Measurements from ENCODE around the gene RAD1. TPM values are rescaled to one million over a fixed set of nuclear protein-coding genes. Genes with fewer than 3 reads are reported as not detected.

The RAD1 gene
- total and polyA plus RNA-seq, 2 donors (not counting 1 experiment from before 2014, with no cell fraction given), result 46.9 to 123 TPM

- peak; percentile 8 to 39 for DNase-seq (ENCODE audit: low read depth in 2 of 2)
Observed at GRCh38 chr5:34905564-34905963, 9.7 kb downstream of the RAD1 start.

GRCh38 chr5:34903260-34903659, 12.0 kb downstream of the RAD1 start:
- no peaks in the 10 kb centered on the region for H3K79me2 ChIP-seq (ENCODE audit: control insufficient read depth, insufficient read depth, low read length)
- H3K9me3 ChIP-seq (ENCODE audit: control insufficient read depth, insufficient read depth, low read depth, low read length), result no peaks in the 10 kb centered on the region
- H4K20me1 ChIP-seq (ENCODE audit: control insufficient read depth, extremely low read depth, insufficient read depth, low read length), result no peaks in the 10 kb centered on the region
- no peak overlapping the region for H3K27ac ChIP-seq (ENCODE audit: insufficient read depth, low read length)
- H3K9ac ChIP-seq (ENCODE audit: insufficient read depth, low read length), result no peak overlapping the region
- H3K4me1 ChIP-seq (ENCODE audit: control insufficient read depth, extremely low read depth, insufficient read depth, low read length), result no peaks in the 10 kb centered on the region
- no peak overlapping the region for H3K4me3 ChIP-seq (replicated peaks in 1 of 4; ENCODE audit: control extremely low read depth in 1 of 4, insufficient read depth in 1 of 4, low read depth in 3 of 4, low read length in 4 of 4)
- no peaks in the 10 kb centered on the region for H3K36me3 ChIP-seq (ENCODE audit: control insufficient read depth, insufficient read depth, low read length)
- no peak for DNase-seq (ENCODE audit: low read depth in 2 of 2)
- H3K4me2 ChIP-seq (ENCODE audit: extremely low read depth, insufficient read depth, low read length), result no peak overlapping the region
- no peak overlapping the region for H2AFZ ChIP-seq (ENCODE audit: low read length)
- H3K27me3 ChIP-seq (ENCODE audit: control insufficient read depth, insufficient read depth, low read length), result no peaks in the 10 kb centered on the region
- TF ChIP-seq EZH2 (IDR thresholded peaks at IDR 0.05; ENCODE audit: low read length, missing control alignments) (no peak), CTCF (conservative IDR thresholded peaks at IDR 0.05 in 1 of 2, IDR thresholded peaks at IDR 0.05 in 1 of 2; ENCODE audit: low read depth in 1 of 2, low read length in 2 of 2) (no peak)

More at GRCh38 chr5:34905564-34905963, 9.7 kb downstream of the RAD1 start:
- peaks cover 2% of the 10 kb centered on the region for H3K36me3 ChIP-seq (ENCODE audit: control insufficient read depth, insufficient read depth, low read length)
- no peaks in the 10 kb centered on the region for H3K9me3 ChIP-seq (ENCODE audit: control insufficient read depth, insufficient read depth, low read depth, low read length)
- no peaks in the 10 kb centered on the region for H4K20me1 ChIP-seq (ENCODE audit: control insufficient read depth, extremely low read depth, insufficient read depth, low read length)
- no peak overlapping the region for H3K27ac ChIP-seq (ENCODE audit: insufficient read depth, low read length)
- TF ChIP-seq EZH2 (IDR thresholded peaks at IDR 0.05; ENCODE audit: low read length, missing control alignments) (no peak), CTCF (conservative IDR thresholded peaks at IDR 0.05 in 1 of 2, IDR thresholded peaks at IDR 0.05 in 1 of 2; ENCODE audit: low read depth in 1 of 2, low read length in 2 of 2) (peak; percentile 50 to 56)
- H3K4me3 ChIP-seq (replicated peaks in 1 of 4; ENCODE audit: control extremely low read depth in 1 of 4, insufficient read depth in 1 of 4, low read depth in 3 of 4, low read length in 4 of 4), result no peak overlapping the region
- H3K4me2 ChIP-seq (ENCODE audit: extremely low read depth, insufficient read depth, low read length), result no peak overlapping the region
- H3K27me3 ChIP-seq (ENCODE audit: control insufficient read depth, insufficient read depth, low read length), result no peaks in the 10 kb centered on the region
- no peaks in the 10 kb centered on the region for H3K79me2 ChIP-seq (ENCODE audit: control insufficient read depth, insufficient read depth, low read length)
- H2AFZ ChIP-seq (ENCODE audit: low read length), result no peak overlapping the region
- H3K9ac ChIP-seq (ENCODE audit: insufficient read depth, low read length), result no peak overlapping the region
- no peaks in the 10 kb centered on the region for H3K4me1 ChIP-seq (ENCODE audit: control insufficient read depth, extremely low read depth, insufficient read depth, low read length)

DNA sequence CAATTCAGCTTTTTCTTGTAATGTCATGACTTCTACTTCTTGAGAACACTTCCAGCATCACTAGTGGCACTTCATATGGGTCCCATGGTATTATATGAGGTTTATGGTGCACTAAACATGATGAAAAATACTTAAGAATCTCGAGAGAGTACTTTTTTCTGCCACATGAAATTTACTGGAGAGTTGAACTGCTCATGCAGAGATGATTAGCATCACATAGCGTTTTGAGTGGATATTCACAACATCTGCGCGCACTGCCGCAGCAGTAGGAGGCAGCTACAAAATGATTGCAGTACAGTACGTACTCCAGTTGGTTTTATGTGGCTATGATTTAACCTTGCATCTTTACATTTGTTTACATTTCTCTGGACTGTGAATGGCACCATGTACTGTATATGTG, 14.7 kb downstream of the RAD1 start:
- H3K4me1 ChIP-seq (ENCODE audit: control insufficient read depth, extremely low read depth, insufficient read depth, low read length), result no peaks in the 10 kb centered on the region
- H2AFZ ChIP-seq (ENCODE audit: low read length), result no peak overlapping the region
- no peak for TF ChIP-seq EZH2 (IDR thresholded peaks at IDR 0.05; ENCODE audit: low read length, missing control alignments)
- no peak for TF ChIP-seq CTCF (conservative IDR thresholded peaks at IDR 0.05 in 1 of 2, IDR thresholded peaks at IDR 0.05 in 1 of 2; ENCODE audit: low read depth in 1 of 2, low read length in 2 of 2)
- no peaks in the 10 kb centered on the region for H3K27me3 ChIP-seq (ENCODE audit: control insufficient read depth, insufficient read depth, low read length)
- H3K79me2 ChIP-seq (ENCODE audit: control insufficient read depth, insufficient read depth, low read length), result no peaks in the 10 kb centered on the region
- H3K9me3 ChIP-seq (ENCODE audit: control insufficient read depth, insufficient read depth, low read depth, low read length), result no peaks in the 10 kb centered on the region
- H3K4me3 ChIP-seq (replicated peaks in 1 of 4; ENCODE audit: control extremely low read depth in 1 of 4, insufficient read depth in 1 of 4, low read depth in 3 of 4, low read length in 4 of 4), result no peak overlapping the region
- H4K20me1 ChIP-seq (ENCODE audit: control insufficient read depth, extremely low read depth, insufficient read depth, low read length), result no peaks in the 10 kb centered on the region
- no peak overlapping the region for H3K27ac ChIP-seq (ENCODE audit: insufficient read depth, low read length)
- no peak for DNase-seq (ENCODE audit: low read depth in 2 of 2)
- H3K36me3 ChIP-seq (ENCODE audit: control insufficient read depth, insufficient read depth, low read length), result no peaks in the 10 kb centered on the region
- no peak overlapping the region for H3K9ac ChIP-seq (ENCODE audit: insufficient read depth, low read length)
- H3K4me2 ChIP-seq (ENCODE audit: extremely low read depth, insufficient read depth, low read length), result no peak overlapping the region

Measured in fibroblast of lung (primary cell).